Liver (tissue), 9 donors: ENCODE measurements around the gene MGAT5. TPM values are rescaled to one million over a fixed set of nuclear protein-coding genes. Genes with fewer than 3 reads are reported as not detected.

Experiments
- DNase-seq: peaks from one replicate; pipeline ENCODE4 v3.0.0-alpha.2; 2017; ENCODE audit warnings: low spot score
- H3K27ac ChIP-seq, 2 donors: one replicate each; pipeline ENCODE4 v1.7.0; 2013; ENCODE audit warnings: inconsistent platforms in 2 of 2, low read length in 2 of 2, control low read depth in 1 of 2, low read depth in 1 of 2, mild to moderate bottlenecking in 1 of 2
- H3K27me3 ChIP-seq, 4 donors: one replicate each; pipeline versions ENCODE4 v1.6.1 to v1.7.0; 2013; ENCODE audit warnings: low read length in 3 of 4, inconsistent platforms in 1 of 4, mild to moderate bottlenecking in 1 of 4, moderate library complexity in 1 of 4; ENCODE audit not compliant: control insufficient read depth in 4 of 4, insufficient read depth in 4 of 4
- H3K36me3 ChIP-seq, 4 donors: one replicate each; pipeline versions ENCODE4 v1.6.1 to v1.7.0; 2013; ENCODE audit warnings: low read length in 3 of 4, mild to moderate bottlenecking in 3 of 4, low read depth in 1 of 4, moderate library complexity in 1 of 4; ENCODE audit not compliant: control insufficient read depth in 4 of 4, insufficient read depth in 3 of 4
- H3K4me1 ChIP-seq, 4 donors: one replicate each; pipeline versions ENCODE4 v1.6.1 to v1.7.0; 2013; ENCODE audit warnings: low read length in 3 of 4, mild to moderate bottlenecking in 3 of 4, moderate library complexity in 1 of 4; ENCODE audit not compliant: control insufficient read depth in 4 of 4, insufficient read depth in 4 of 4
- H3K4me3 ChIP-seq, 3 donors: one replicate each; pipeline versions ENCODE4 v1.6.1 to v1.7.0; 2013; ENCODE audit warnings: low read length in 3 of 3, control low read depth in 1 of 3, low read depth in 1 of 3, mild to moderate bottlenecking in 1 of 3
- H3K9ac ChIP-seq, 2 donors: one replicate each; pipeline ENCODE4 v1.7.0; 2013; ENCODE audit warnings: low read length in 2 of 2, mild to moderate bottlenecking in 2 of 2, moderate library complexity in 2 of 2, control low read depth in 1 of 2, low read depth in 1 of 2
- H3K9me3 ChIP-seq, 4 donors: one replicate each; pipeline versions ENCODE4 v1.6.1 to v1.7.0; 2013; ENCODE audit warnings: low read length in 3 of 4; ENCODE audit not compliant: control insufficient read depth in 4 of 4
- EGR1 ChIP-seq, 2 donors: IDR thresholded peaks; 2 replicates each; pipeline ENCODE4 v1.6.1; 2016 to 2018; ENCODE audit warnings: antibody characterized with exemption in 2 of 2, low read depth in 2 of 2
- FOXA1 ChIP-seq: IDR thresholded peaks from 2 replicates; pipeline ENCODE4 v1.6.1; 2016; ENCODE audit warnings: antibody characterized with exemption
- GABPA ChIP-seq, 2 donors: IDR thresholded peaks in 1 of 2; conservative IDR thresholded peaks in 1 of 2; 2 replicates each; pipeline ENCODE4 v1.6.1; 2016; ENCODE audit warnings: antibody characterized with exemption in 2 of 2, mild to moderate bottlenecking in 1 of 2, moderate library complexity in 1 of 2
- HNF4A ChIP-seq, 2 donors: conservative IDR thresholded peaks; 2 replicates each; pipeline ENCODE4 v1.6.1; 2016; ENCODE audit warnings: antibody characterized with exemption in 2 of 2, mild to moderate bottlenecking in 2 of 2
- HNF4G ChIP-seq: IDR thresholded peaks from 2 replicates; pipeline ENCODE4 v1.6.1; 2016; ENCODE audit warnings: antibody characterized with exemption
- JUND ChIP-seq, 2 donors: IDR thresholded peaks; 2 replicates each; pipeline ENCODE4 v1.6.1; 2016; ENCODE audit warnings: antibody characterized with exemption in 2 of 2
- NR2F2 ChIP-seq: IDR thresholded peaks from 2 replicates; pipeline ENCODE4 v1.6.1; 2016; ENCODE audit warnings: antibody characterized with exemption
- RAD21 ChIP-seq, 2 donors: IDR thresholded peaks; 2 replicates each; pipeline ENCODE4 v1.6.1; 2016; ENCODE audit warnings: antibody characterized with exemption in 2 of 2, mild to moderate bottlenecking in 2 of 2
- RXRA ChIP-seq, 2 donors: IDR thresholded peaks; 2 replicates each; pipeline ENCODE4 v1.6.1; 2017 to 2018; ENCODE audit warnings: antibody characterized with exemption in 2 of 2, mild to moderate bottlenecking in 1 of 2
- SP1 ChIP-seq: IDR thresholded peaks from 2 replicates; pipeline ENCODE4 v1.6.1; 2018; ENCODE audit warnings: antibody characterized with exemption, mild to moderate bottlenecking
- TAF1 ChIP-seq: conservative IDR thresholded peaks from 2 replicates; pipeline ENCODE4 v1.6.1; 2016; ENCODE audit warnings: antibody characterized with exemption, mild to moderate bottlenecking
- YY1 ChIP-seq: IDR thresholded peaks from 2 replicates; pipeline ENCODE4 v1.6.1; 2016; ENCODE audit warnings: antibody characterized with exemption, mild to moderate bottlenecking
- WGBS: extraction: QIAGEN DNeasy Blood & Tissue Kit; methylation state at CpG from one replicate; pipeline ENCODE4 v1.1.7; 2013; 5-methylcytosine and 5-hydroxymethylcytosine counted together
- polyA plus RNA-seq, 2 donors: library from polyadenylated mRNA; stranded (reverse) in 1 of 2; unstranded in 1 of 2; fragments of 200-250 nt in 1 of 2; fragments of >200 nt in 1 of 2; fragmentation: Nextera tagmentation in 1 of 2; extraction: Ambion mirVana in 1 of 2; gene quantifications; one replicate each; pipeline versions ENCODE4 v1.2.1 to v1.2.3, GENCODE V29; 2013 to 2015
- total RNA-seq, 2 donors: library from RNA; depleted of rRNA; stranded (reverse); fragments of >200 nt; gene quantifications; one replicate each; pipeline ENCODE4 v1.2.3, GENCODE V29; 2014
- TF ChIP-seq, protein P1 (sequence below): IDR thresholded peaks from 2 replicates; pipeline ENCODE4 v1.6.1; 2016; ENCODE audit warnings: antibody characterized with exemption
- TF ChIP-seq, protein P2 (sequence below): IDR thresholded peaks from 2 replicates; pipeline ENCODE4 v1.6.1; 2016; ENCODE audit warnings: antibody characterized with exemption
- TF ChIP-seq, protein P3 (sequence below): IDR thresholded peaks from 2 replicates; pipeline ENCODE4 v1.6.1; 2016; ENCODE audit warnings: antibody characterized with exemption, mild to moderate bottlenecking
- TF ChIP-seq, protein P4 (sequence below): IDR thresholded peaks from 2 replicates; pipeline ENCODE4 v1.6.1; 2016; ENCODE audit warnings: antibody characterized with exemption
- TF ChIP-seq, protein P5 (sequence below): fragments of 150-350 bp; IDR thresholded peaks from 2 replicates; pipeline ENCODE4 v1.5.1; 2017; ENCODE audit warnings: improper control_type of control experiment, low read depth, low read length; ENCODE audit not compliant: missing input control
- donor health status: healthy.
- donor health status: healthy.
- donor health status: healthy.
- donor health status: healthy.
- donor health status: healthy.

Gene MGAT5
- total and polyA plus RNA-seq, 4 donors = 1.8 to 12.7 (median 5.6) TPM

DNA sequence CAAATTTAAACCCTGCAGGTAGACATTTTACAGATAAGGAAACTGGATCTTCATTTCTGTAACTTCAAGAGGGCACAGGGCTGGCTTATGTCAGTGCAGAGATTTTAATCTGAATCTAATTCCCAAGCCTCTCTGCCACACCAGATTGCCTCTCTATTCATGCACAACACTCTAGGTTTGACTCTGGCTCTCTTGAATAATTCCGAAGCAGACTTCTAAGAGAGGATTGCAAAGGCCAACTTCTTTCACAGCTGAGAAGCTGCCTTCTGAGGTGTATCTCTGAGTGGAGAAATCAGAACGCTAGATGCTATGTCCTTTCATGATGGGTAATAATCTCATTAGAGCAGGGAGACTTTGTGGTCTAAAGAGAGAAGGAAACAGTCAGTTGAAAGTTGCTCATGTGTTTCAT lies 20.1 kb upstream of the MGAT5 start:
- Histone ChIP-seq H3K4me3 (no peak overlapping the region), H3K4me1 (no peaks in the 10 kb centered on the region), H3K9me3 (no peaks in the 10 kb centered on the region), H3K27me3 (no peaks in the 10 kb centered on the region), H3K36me3 (no peaks in the 10 kb centered on the region), H3K27ac (no peak overlapping the region), H3K9ac (no peak overlapping the region)
- WGBS = 85% methylated on average over 2 of the region's 2 CpGs
- no peak for DNase-seq
- no peak for TF ChIP-seq FOXA1
- no peak for TF ChIP-seq YY1
- TF ChIP-seq EGR1 (IDR thresholded peaks at IDR 0.05; ENCODE audit: low read depth in 2 of 2) = no peak
- TF ChIP-seq, protein P1, sequence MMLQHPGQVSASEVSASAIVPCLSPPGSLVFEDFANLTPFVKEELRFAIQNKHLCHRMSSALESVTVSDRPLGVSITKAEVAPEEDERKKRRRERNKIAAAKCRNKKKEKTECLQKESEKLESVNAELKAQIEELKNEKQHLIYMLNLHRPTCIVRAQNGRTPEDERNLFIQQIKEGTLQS = no peak
- TF ChIP-seq HNF4A (conservative IDR thresholded peaks at IDR 0.05) = no peak
- TF ChIP-seq, protein P2, sequence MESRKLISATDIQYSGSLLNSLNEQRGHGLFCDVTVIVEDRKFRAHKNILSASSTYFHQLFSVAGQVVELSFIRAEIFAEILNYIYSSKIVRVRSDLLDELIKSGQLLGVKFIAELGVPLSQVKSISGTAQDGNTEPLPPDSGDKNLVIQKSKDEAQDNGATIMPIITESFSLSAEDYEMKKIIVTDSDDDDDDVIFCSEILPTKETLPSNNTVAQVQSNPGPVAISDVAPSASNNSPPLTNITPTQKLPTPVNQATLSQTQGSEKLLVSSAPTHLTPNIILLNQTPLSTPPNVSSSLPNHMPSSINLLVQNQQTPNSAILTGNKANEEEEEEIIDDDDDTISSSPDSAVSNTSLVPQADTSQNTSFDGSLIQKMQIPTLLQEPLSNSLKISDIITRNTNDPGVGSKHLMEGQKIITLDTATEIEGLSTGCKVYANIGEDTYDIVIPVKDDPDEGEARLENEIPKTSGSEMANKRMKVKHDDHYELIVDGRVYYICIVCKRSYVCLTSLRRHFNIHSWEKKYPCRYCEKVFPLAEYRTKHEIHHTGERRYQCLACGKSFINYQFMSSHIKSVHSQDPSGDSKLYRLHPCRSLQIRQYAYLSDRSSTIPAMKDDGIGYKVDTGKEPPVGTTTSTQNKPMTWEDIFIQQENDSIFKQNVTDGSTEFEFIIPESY = no peak
- TF ChIP-seq, protein P3, sequence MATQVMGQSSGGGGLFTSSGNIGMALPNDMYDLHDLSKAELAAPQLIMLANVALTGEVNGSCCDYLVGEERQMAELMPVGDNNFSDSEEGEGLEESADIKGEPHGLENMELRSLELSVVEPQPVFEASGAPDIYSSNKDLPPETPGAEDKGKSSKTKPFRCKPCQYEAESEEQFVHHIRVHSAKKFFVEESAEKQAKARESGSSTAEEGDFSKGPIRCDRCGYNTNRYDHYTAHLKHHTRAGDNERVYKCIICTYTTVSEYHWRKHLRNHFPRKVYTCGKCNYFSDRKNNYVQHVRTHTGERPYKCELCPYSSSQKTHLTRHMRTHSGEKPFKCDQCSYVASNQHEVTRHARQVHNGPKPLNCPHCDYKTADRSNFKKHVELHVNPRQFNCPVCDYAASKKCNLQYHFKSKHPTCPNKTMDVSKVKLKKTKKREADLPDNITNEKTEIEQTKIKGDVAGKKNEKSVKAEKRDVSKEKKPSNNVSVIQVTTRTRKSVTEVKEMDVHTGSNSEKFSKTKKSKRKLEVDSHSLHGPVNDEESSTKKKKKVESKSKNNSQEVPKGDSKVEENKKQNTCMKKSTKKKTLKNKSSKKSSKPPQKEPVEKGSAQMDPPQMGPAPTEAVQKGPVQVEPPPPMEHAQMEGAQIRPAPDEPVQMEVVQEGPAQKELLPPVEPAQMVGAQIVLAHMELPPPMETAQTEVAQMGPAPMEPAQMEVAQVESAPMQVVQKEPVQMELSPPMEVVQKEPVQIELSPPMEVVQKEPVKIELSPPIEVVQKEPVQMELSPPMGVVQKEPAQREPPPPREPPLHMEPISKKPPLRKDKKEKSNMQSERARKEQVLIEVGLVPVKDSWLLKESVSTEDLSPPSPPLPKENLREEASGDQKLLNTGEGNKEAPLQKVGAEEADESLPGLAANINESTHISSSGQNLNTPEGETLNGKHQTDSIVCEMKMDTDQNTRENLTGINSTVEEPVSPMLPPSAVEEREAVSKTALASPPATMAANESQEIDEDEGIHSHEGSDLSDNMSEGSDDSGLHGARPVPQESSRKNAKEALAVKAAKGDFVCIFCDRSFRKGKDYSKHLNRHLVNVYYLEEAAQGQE = no peak
- TF ChIP-seq TAF1 = no peak
- TF ChIP-seq JUND (IDR thresholded peaks at IDR 0.05) = no peak

DNA sequence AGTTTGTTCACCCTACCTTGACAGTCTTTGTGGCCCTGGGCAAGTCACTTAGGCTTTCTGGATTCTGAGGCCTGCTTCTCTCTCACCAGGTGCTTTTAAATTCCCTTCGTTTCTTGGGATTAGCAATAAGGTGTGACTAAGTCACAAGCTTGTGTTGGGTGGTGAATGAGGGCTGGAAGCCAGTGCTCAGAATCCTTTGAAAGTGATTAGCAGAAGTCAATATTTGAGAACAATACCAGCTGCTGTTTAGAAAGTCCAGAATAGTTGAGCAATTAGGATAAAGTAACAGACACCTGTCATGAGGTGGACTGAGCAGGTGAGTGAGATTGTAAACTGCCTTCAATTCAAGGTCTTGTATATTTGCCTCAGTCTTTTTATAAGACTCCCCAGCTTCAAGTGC lies 19.3 kb upstream of the MGAT5 start:
- H3K9ac ChIP-seq = no peak overlapping the region
- no peak overlapping the region for H3K27ac ChIP-seq
- 75% methylated on average over 1 of the region's 1 CpG for WGBS
- no peak for DNase-seq
- H3K4me1 ChIP-seq = no peaks in the 10 kb centered on the region
- H3K36me3 ChIP-seq = no peaks in the 10 kb centered on the region
- H3K9me3 ChIP-seq = no peaks in the 10 kb centered on the region
- no peaks in the 10 kb centered on the region for H3K27me3 ChIP-seq
- TF ChIP-seq RXRA (IDR thresholded peaks at IDR 0.05) (no peak), TAF1 (no peak), RAD21 (IDR thresholded peaks at IDR 0.05) (no peak), HNF4A (conservative IDR thresholded peaks at IDR 0.05) (no peak), HNF4G (no peak), FOXA1 (no peak), GABPA (IDR thresholded peaks at IDR 0.05 in 1 of 2, conservative IDR thresholded peaks at IDR 0.05 in 1 of 2) (no peak), JUND (IDR thresholded peaks at IDR 0.05) (no peak), YY1 (no peak), SP1 (no peak), NR2F2 (no peak)
- TF ChIP-seq, protein P3 = no peak
- TF ChIP-seq, protein P4, sequence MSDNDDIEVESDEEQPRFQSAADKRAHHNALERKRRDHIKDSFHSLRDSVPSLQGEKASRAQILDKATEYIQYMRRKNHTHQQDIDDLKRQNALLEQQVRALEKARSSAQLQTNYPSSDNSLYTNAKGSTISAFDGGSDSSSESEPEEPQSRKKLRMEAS = no peak
- TF ChIP-seq, protein P5, sequence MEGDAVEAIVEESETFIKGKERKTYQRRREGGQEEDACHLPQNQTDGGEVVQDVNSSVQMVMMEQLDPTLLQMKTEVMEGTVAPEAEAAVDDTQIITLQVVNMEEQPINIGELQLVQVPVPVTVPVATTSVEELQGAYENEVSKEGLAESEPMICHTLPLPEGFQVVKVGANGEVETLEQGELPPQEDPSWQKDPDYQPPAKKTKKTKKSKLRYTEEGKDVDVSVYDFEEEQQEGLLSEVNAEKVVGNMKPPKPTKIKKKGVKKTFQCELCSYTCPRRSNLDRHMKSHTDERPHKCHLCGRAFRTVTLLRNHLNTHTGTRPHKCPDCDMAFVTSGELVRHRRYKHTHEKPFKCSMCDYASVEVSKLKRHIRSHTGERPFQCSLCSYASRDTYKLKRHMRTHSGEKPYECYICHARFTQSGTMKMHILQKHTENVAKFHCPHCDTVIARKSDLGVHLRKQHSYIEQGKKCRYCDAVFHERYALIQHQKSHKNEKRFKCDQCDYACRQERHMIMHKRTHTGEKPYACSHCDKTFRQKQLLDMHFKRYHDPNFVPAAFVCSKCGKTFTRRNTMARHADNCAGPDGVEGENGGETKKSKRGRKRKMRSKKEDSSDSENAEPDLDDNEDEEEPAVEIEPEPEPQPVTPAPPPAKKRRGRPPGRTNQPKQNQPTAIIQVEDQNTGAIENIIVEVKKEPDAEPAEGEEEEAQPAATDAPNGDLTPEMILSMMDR = no peak
- TF ChIP-seq, protein P1 = no peak
- no peak overlapping the region for H3K4me3 ChIP-seq
